Epidermal melanocyte (primary cell): ENCODE data around the gene F10.

Experiments used
- DNase-seq: peaks from one replicate; pipeline ENCODE4 v3.0.0; 2011; ENCODE audit warnings: low spot score; ENCODE audit not compliant: insufficient read length

F10 gene

DNA sequence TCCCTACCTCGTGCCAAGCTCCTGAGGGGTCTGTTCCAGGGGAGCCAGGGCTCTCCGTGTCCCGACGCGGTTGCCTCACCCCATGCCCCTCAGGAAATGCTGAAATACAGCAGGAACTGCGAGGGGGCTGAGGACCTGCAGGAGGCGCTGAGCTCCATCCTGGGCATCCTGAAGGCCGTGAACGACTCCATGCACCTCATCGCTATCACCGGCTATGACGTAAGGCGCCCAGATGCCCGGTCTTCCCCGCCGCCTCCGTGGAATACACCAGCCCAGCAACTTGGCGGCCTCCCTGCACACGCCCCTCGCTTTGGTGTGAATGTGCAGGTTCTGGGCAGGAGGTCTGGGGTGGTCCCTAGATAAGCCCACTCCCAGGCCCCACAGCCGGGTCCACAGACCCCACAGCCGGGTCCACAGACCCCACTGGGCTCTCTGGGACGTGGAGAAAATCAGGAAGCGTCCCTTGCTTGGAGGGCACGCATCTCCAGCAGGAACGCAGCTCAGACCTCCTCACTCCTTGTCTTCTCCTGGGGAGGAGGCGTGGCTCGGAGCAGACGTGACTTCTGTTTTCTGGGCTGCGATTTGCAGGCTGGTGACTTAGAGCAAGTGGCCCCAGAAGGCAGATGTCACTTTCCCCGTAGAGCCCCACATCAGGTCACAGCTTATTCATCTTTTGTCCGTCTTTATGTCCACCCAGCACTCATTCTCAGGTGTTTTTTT, 36.4 kb upstream of the F10 start:
- no peak for DNase-seq

DNA sequence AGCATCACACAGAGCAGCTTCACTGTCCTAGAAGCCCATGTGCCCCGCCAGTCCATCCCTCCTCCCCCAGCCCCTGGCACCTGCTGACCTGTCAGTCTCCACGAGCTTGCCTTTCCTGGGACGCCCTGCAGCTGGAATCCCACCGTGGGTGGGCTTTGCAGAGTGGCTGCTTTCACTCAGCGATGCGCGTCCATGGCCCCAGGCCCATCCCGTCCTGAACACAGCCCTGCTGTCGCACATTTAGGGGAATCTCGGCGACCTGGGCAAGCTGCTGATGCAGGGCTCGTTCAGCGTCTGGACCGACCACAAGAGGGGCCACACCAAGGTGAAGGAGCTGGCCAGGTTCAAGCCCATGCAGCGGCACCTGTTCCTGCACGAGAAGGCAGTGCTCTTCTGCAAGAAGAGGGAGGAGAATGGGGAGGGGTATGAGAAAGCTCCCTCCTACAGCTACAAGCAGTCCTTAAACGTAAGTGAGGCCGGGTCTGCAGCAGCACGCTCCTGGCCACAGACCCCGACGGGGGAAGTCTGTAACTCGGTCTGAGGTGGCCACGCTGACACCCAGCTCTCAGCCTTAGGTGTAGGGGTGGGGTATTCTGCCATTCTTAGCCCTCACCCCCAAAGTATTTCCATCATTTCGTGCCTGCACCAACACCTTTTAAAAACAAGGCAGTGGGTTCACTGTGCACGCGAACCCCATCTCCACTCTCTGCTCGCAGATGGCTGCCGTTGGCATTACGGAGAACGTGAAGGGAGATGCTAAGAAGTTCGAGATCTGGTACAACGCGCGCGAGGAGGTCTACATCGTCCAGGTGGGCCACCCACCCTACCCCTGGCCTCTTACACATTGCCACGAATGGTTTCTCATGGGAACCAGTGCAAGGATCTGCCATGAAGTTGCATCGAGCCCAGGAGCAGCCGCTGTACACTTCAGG, 35.3 kb upstream of the F10 start:
- DNase-seq = no peak

GRCh38 chr13:113087923-113088690, 34.5 kb upstream of the F10 start:
- no peak for DNase-seq

DNA sequence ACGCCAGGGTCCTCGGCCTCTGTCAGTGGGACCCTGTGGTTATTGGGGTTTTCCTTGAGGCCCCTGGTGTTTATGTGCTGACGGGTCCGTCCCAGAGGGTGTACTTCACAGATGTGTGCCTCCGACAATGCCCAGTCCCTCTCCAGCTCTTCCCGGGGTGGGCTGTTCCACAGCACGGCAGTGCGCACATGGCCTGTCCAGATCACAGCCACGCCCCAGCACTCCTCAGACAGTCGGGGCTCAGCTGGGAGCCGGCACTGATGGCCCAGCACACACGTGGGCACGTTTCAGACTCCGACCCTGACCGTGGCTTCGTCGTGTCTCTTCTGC, 33.9 kb upstream of the F10 start:
- no peak for DNase-seq

DNA sequence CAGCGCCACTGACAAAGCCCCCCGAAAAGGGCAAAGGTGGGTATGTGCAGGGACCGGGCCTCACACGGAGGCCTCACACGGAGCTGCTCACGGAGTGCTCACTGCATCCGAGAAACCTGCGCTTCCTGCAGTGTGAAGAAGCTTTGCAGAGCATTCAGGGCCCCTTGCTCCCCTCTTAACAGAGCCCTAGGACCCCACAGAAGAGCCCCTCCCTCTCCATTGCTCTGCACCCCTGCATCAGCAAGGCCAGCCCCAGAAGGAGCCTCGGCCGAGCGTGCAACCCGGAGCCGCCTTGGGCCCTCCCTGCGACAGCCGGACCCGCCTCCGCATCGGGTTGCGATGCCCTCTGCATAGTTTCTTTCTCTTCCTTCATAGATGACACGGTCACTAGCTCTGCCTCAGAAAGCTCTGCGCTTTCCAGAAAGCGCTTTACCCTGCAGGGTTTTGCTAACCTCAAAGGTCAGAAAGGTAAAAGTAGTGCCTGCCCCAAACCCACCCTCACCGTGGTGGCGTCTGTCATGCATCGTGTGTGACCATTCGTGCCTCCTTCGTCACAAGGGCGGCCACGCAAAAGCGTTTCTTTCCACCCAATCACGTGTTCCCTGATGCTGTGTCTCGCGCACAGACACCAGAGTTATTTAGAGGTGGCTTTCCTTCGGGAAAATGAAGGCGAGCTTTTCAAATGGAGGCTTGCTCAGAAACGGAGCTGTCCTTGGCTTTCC, 32.7 kb upstream of the F10 start:
- DNase-seq = no peak

GRCh38 chr13:113090415-113090770, 32.2 kb upstream of the F10 start:
- DNase-seq = no peak

DNA sequence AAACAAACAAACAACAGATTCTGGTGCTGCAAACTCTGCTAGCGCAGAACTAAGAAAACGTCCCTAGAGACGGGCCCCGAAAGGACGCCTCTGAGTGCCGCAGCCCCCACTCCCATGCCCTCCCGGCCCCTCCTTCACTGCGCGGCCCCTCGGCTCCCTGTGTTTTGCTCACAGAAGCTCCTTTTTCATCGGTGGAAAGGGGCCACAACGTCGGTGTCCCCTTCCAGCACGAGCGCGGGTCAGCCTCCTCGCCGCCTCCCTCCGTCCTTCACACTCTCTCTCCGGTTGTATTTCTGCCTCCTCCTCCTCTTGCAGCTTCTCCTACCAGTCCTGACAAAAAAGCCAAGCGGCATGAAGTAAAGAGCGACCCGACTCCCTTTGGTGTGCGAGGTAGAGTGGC, 31.8 kb upstream of the F10 start:
- no peak for DNase-seq

DNA sequence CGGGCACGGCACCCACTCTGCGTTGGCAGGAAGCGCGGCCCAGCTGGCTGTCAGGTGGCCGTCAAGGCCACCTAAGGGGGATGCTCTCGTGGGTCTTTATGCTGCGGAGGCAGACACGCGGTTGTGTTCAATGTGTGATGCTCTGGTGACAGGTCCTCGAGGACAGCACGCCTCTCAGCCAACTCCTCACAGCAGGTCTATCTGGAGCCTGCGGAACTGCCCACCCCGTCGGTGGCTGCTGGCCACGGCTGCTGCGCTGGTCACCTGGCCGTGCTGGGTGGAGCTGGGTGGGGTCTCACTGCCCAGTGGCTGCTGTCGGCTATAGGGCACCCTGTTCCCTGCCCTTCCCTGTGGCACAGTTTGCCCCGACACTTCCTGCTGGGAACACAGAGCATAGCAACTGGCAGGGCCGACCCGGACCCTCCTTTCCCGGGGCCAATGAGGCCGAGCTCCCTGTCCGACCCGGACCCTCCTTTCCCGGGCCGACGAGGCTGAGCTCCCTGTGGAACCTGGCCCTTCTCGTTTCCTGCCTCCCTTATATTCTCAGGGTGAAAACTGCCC, 31.3 kb upstream of the F10 start:
- DNase-seq = no peak

DNA sequence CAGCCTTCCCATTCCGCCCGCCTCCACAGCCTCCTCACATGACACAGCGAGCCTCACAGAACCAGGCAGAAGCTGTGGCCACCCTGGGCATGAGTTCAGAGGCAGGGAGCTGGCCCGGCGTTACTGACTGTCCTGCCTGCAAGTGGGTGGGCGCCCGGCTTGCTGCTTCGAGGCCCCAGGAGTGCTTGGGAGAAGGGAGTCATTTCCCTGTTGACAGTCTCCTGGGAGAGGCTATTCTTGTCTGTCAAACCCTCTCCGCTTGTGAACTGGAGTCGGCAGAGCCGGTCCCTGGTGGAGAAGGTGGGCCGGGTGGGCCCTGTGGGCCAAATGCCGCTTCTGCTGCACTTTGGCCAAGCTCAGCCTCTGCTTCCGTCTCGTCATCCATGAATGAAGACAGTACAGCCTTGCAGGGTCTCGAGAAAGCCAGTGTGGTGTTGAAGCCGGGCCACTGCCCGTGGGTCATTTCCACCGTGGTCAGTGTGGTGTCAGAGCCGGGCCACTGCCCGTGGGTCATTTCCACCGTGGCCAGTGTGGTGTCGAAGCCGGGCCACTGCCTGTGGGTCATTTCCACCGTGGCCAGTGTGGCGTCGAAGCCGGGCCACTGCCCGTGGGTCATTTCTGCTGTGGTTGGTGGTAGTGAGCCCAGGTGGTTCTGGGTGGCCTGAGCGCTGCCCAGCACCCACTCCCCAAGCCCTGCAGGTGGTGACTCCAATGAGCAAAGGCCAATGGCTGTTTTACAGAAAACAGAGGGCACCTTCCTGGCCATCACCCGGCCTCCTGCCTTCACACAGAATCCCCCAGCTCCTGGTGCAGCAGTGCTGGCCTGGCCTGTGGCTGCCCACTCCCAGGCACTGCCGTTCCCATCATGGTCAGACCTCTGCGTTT, 30.5 kb upstream of the F10 start:
- no peak for DNase-seq

DNA sequence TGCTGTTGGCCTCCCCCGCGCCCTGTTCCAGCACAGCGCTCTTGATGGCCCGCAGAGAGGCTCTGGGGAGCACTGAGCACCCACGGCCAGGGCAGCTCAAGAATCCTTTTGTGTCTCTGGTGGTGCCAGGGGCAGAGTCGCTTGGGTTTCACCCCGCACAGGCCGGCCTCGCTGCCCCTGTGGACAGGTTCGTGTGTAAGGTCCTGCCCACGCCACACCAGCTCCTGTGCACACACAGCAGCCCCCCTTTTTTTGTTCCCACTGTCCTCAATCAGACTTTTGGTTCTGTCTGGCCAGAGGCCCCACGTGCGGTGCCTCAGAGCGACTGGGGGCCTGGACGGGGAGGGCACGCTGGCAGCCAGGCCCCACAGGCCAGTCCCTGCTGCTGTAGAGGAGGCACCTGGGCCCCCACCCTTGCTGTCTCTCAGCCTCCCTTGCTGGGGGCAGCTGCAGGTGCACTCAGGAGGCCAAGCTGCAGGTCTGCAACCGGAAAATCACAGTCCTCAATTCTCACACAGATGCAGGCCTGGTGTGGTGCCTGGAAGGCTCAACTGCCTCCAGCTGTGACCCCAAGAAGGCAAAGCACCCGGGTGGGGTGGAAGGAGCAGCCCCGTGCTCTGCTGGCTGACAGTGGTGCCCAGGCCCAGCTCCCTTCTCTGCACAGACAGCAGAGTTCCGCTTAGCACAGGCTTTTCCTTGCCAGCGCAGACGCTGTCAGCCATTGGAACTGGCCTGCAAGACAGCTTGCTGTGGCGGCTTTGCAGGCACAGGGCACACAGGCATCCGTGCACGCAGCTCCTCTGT, 29.6 kb upstream of the F10 start:
- DNase-seq = no peak

DNA sequence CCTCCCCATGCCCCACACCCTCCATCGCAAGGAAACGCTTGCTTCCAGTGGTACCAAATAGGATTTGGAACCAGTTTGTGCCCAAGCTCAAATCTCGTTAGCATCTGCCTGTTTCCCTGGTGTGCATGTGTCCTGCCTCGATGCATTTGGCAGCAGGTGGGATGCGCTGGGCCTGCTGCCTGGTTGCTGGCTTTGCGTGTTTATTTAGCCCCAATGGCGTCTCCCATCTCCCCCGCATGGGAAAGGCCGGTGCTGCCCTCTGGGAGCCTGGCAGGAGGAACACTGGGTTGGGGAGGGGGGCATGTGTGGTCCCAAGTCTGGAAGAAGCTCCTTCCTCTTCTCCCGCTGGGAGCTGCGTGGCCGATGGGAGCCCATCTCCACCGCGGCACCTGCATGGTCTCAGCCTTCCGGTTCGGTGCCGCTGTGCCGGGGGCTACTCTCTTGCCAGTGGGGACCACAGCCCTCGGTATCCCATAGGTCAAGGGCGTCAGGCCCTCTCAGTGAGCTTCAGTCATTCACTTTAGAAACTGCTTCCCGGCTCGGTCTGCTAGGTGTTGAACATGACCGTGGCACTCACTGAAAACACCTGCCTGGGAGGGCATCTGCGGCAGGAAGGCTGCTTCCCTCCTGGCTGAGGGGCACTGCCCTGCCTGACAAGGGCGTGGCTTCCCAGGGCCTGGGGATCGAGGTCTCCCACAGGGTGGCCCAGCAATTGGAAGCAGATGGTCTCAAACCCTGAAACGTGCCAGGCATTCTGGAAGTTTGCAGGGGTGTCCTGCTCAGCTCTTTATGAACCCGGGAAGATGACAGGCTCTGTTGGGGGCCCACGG, 28.8 kb upstream of the F10 start:
- DNase-seq = no peak

GRCh38 chr13:113094410-113094800, 28.2 kb upstream of the F10 start:
- no peak for DNase-seq

DNA sequence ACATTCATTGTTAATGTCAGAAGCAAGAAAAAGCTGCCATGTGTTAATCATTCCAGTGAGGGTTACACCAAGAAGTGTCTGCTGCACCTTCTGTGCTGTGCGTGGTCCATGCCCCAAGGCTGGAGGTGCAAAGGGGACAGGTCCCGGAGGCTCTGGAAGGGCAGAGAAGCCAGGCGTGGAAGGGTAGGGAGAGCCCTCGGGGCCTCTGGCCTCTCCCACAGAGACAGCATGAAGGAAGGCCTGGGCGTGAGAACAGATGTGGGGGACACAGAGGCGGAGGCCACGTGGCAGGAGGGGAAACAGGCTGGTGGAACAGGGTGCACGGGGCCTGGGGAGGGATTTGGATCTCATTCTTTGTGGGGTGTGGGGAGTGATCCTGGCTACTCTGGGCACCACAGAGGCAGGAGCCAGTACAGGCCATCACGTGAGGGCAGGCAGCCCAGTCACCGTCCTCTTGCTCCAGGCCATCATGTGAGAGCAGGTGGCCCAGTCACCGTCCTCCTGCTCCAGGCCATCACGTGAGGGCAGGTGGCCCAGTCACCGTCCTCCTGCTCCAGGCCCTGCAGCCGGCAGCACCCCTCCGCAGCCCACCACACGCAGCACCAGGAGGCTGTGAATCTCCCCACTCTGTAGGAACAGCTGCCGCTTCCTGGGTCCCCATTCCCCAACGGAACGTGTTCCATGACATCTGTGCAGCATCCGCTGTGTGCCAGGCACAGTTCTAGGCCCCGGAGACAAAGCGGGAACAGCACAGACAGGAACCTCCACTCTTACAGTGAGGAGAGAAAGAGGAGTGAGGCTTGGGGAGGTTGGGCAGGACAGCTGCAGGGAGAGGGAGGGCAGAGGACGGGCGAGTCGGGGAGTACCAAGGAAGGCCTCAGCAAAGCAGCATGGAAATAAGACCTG, 27.2 kb upstream of the F10 start:
- DNase-seq = no peak

DNA sequence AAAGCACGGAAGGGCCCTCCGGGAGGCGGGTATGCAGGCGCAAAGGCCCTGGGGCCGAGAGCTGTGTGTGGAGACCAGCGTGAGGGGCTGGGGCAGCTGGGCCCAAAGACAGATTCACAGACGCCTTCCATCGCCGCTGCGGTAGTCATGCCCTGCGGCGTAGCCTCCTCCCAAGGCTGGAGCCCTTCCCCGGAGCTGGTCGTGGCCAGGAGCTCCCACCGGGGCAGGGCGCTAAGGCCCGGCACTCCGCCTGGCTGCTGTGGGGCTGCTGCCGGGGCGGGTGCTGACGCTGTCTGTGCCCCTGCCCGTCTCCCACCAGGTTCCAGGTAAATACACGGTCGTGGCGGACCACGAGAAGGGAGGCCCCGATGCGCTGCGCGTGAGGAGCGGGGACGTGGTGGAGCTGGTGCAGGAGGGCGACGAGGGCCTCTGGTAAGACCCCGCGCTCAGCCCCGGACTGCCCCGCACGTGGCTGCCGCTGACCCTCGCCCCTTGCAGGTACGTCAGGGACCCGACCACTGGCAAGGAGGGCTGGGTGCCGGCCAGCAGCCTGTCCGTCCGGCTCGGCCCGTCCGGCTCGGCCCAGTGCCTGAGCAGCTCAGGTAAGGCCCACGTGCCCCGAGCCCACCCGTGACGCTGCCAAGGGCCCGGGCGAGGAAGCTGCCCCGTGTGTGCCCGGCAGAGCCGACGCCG, 26.4 kb upstream of the F10 start:
- DNase-seq = no peak

DNA sequence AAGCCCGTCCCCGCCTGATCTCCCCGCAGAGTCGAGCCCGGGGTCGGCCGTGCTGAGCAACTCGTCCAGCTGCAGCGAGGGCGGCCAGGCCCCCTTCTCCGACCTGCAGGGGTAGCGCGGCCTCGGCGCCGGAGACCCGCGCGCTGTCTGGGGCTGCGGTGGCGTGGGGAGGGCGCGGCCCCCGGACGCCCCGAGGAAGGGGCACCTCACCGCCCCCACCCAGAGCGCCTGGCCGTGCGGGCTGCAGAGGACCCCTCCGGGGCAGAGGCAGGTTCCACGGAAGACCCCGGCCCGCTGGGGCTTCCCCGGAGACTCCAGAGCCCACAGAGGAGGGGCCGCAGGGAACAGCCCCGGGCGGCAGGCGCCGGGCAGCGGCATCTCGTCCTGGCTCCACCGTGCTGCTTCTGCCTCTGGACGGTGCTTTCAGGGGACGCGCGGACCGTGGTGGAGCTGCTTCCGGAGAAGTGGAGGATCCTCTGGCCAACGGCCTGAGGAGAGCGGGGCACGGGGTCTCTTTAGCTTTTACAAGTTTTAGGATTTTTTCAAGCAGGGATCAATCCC, 25.8 kb upstream of the F10 start:
- DNase-seq = no peak

DNA sequence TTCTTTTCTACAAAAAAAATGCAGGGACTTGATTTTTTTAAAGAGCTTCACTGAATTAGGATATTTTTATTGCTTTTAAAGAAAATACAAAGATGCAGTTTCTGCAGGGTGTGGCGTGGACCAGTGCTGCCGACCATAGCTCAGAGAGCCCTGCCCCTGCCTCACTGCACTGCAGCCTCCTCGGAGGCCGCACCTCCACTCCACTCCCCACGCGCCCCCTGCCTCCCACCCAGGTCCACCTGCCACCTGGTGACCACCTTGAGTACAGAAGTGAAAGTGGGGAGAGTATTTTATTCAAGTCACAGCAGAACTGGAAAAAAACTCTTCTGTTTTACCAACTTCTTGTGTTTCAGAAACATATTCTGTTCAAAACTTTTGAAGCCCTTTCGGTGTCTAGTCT, 24.9 kb upstream of the F10 start:
- no peak for DNase-seq
